HG02840 (cell line): ENCODE measurements around the gene GREB1L.
"Not testable (repeated sequence)": the region's sequence is repeated elsewhere in the genome, so short reads cannot be mapped to it uniquely, and the experiment has no call there.

Experiments
- ATAC-seq: cut with Tn5 transposase; IDR thresholded peaks from one replicate; pipeline ENCODE4 v1.9.1; 2021; ENCODE audit warnings: mild to moderate bottlenecking, moderate library complexity, moderate number of reproducible peaks; ENCODE audit not compliant: unreplicated experiment, low FRiP score

Gene GREB1L

DNA sequence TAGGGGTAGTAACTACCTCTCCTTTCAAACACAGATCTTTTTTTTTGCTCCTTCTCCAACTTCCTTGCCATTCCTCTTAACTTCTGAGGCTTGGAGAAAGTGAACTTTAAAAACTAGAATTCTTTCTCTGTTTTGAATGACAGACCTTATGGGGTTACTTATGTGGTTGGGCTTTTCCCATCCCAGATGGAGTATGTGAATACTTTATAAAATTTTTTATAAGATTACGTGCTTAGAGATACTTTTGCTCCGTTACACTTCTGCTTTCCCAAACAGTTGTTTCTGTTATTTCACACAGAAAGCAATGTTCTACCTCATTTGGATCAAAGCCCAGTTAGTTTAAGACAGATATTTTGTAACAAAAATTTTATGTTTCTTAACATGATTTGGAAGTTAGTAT, 20.2 kb downstream of the GREB1L start:
- no peak for ATAC-seq

DNA sequence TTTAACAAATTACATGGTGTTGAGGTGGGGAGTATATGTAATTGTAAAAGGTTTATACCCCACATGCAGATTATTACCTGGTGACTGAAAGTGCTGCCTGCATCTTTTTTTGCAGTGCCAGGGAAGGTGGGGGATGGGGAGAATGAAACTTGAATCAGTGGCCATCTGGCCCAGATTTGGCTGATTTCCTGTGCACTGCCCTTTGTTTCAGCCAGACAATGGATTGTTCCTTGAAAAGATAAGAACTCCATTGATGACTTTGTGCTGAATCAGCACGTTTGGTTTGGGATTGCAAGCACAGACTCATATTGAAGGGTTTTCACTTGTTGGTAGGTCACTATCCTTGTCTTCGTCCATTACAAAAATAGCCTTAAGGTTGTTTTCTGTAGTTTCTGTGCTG, 20.9 kb downstream of the GREB1L start:
- no peak for ATAC-seq

DNA sequence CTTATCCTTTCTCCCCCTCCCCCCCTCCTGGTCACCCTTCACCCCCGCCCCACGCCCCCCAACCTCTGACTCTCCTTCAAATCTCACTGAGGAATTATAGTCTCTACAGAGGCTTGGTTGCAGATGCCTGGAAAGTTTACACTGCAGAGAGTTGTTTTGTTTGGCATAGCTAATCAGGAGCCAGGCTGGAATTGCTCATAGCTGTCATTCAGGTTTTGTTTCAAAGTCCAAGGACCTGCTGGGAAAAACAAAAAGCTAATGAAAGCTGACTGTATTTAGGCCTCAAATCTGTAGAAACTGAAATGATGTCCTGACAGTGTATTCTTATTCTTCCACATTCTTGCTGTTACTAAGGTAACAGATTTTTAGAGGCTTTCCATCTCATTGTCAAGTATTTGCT, 22.6 kb downstream of the GREB1L start:
- ATAC-seq = no peak

DNA sequence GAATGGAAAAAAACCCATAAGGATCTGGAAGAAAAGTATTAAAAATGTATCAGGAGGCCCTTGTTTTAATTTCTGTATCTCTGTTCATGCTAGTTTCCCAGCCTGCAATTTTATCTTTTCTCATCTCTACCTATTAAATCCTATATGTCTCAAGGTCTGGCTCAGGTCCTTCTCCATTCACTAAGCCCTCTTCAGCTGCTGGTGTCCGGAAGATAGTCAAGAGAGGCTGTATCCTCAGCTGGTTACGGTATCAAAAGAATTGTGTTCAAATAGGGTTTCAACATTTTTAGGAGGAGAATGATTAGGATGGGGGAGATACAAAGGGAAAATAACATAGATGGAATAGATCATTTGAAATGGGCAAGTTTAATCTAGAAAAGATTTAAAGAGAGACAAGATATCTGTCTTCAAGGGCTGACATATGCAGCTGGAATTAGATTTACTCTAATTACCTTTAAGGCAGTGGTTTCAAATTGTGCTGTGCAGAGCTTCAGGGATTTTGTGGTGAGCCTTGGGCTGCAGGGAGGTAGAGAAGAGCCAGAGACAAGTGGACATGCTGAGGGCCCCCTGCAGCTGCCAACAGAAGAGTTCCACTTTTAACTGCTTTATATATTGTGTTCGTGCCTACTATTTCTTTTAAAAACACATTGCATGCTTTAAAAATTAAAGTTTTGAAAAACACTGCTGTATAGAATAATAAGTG, 24.1 kb downstream of the GREB1L start:
- ATAC-seq = no peak

DNA sequence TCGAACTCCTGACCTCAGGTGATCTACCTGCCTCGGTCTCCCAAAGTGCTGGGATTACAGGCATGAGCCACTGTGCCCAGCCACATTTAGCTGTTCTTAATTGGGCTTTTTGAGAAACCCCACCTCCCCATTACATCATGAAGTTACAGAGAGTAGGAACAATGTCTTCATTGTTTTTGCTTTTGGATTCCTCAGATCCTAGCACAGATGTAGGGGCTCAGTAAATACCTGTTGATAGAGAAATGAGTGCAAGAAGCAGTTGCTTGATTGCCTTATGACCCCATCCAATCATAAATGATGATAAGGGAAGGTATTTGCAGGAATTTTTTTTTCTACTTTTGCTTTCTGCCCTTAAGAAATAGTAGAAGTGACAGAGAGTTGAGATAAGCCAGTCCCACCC, 25.4 kb downstream of the GREB1L start:
- ATAC-seq = no peak

DNA sequence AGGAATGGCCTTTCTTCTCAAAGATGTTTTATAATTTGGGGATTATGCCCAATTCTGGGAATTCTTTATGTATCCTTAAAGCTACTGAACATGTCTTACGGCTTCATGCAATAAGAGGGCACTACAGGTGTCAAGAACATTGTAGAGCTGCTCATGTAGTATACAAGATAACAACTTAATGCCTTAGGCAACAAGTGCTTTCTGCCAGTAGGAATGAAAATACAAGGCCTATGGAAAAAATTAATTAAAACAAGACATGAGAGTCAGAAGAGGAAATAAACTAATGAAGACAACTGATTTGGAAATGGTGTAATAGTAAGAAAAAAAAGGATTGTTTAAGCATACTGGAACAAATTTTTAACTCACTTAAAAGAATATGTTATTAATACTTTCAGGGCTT, 27.3 kb downstream of the GREB1L start:
- no peak for ATAC-seq

DNA sequence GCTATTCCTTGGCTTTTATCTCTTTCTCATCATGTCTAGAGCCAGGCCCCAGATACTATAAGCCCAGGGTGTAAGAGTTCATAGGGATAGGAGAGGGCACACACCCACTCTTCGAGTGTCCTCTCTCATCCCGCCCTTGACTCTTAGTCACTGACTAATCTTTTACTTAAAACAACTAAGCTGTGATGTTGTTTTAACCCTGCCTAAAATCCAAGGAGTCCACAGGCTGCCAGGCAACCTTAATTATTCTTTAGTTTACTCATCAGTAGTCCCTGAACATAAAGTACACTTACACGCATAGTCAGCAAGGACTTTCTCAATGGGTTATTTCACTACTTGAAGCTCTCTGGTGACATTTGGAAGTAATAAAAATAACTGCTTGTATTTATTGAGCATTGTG, 28.4 kb downstream of the GREB1L start:
- no peak for ATAC-seq

DNA sequence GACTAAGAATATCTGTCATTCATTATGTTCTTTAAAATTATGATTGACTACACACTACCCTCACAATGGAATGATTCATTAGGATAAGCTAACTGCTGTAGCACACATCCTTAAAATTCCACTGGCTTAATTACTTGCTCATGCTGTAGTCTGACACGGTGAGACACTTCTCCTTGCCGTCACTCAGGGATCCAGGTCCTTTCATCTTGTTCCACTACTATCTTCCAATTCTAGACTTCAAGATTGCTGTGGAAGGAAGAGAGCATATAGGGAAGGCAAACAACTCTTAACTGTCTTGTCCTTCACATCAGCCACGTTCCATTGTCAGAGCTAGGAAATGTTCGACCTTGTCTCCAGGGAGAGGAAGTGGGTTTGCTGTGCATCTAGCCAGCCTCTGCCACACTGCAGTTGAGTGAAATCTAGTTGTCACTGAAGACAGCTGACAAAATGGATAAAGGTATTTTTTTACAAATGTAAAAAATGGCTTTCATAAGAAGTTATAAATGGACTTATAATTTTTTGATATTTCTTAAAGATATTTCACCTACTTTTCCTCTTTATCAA, 30.1 kb downstream of the GREB1L start:
- no peak for ATAC-seq

DNA sequence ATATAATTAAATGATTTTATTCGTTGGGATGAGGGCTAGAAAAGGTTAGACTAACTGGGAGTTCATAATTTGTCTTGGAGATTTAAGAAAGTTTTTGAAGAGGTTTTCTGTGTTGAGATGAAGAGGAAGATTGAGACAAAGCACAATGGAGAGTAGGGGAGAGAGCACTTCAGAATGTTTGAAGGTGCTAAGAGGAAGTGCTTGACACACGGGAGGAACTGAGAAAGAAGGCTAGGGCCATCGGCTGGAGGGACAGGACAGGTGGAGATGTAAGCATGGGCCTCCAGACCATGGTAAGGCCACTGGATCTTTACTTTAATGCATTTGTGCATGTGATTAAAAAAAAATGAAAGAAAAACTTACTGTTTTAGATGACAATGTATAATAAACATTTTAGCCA, 31.5 kb downstream of the GREB1L start:
- ATAC-seq = no peak

DNA sequence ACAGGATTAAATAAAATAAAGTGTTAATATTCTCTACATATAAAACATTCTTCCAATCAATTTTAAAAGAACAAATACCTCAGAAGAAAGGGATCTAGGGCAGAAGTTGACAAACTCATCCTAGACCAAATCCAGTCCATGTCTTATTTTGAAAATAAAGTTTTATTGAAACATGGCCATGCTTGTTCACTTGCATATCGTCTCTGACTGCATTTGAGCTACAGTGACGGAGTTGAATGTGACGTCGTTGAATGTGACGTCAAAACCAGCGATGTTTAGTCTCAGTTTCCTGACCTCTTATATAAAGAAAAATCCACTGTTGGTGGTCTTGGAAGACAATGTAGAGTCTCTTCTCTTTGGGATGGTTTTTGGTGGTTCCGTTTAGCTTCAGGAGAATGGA, 33.6 kb downstream of the GREB1L start:
- no peak for ATAC-seq

DNA sequence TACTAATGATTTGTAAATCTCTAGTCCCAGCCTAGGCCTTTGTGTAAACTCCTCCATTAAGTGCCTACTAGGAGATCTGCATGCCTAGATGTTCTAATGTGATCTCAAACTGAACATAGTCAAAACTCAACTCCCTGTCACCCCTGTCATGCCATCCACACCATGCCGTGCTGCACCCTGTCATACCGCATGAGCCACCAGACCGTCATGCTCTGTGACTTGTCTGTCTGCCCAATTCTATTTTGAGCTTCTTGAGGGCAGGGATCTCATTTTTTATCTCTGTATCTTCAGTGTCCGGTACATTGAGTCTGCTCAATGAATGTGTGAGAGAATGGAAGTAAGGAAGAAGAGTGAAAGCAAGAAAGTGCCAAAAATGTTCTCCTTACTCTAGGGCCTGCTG, 35.5 kb downstream of the GREB1L start:
- no peak for ATAC-seq

DNA sequence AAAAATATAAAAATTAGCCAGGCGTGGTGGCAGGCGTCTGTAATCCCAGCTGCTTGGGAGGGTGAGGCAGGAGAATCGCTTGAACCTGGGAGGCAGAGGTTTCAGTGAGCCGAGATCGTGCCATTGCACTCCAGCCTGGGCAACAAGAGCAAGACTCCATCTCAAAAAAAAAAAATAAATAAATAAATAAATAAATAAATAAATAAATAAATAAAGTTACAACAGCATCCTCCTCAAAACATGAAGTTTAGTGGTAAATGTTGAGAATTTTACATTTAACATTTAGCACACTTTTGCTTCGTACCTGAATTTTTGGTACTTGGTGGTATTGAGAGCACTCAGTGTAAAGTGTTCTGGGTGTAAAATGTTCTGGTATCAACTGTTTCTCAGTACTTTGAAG, 36.2 kb downstream of the GREB1L start:
- ATAC-seq = not testable (repeated sequence)

DNA sequence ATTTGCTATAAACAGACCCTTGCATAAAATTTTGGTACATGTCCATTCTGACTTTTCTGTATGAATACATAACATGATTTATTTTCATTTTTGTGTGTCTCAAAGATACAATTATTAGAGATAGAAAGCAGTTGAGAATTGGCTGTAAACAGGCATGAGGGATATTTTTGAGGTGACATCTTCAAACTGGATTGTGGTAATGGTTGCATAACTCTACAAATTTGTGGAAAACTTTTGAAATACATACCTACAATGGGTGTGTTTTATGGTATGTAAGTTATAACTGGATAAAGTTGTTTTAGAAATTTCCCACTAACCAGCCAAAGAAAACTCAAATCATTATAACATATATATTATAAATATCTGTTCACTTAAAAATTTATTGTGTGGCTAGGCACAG, 39.6 kb downstream of the GREB1L start:
- ATAC-seq = no peak

DNA sequence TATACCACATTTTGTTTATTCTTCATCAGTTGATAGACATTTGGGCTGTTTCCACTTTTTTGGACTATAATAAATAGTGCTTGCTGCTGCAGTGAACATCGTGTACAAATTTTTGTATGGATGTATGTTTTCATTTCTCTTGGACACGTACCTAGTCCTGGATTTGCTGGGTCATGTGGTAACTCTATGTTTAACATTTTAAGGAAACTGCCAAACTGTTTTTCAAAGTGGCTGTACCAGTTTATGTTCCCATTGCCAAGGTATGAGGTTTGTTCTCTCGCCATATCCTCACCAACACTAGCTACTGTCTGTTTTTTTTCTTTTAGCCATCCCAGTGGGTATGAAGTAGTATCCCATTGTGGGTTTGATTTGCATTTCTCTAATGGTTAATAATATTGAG, 42.5 kb downstream of the GREB1L start:
- no peak for ATAC-seq

DNA sequence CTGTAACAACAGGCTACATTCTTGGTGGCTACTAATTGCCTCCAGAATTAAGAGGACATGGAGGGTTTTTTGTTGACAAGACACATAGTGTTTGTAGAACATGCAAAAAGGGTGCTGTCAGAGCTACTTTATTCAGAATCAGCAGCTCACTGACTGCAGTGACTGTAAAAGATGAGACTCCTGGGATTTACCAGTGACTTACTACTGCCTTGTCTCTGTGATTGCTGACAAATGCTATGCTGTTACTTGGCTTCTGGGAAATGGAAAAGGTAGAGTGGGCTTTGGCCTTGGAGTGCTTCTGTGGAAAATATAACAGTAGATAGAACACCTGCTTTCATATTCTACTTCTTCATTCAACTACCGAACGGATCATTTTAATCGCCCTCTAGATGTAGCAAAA, 47.8 kb downstream of the GREB1L start:
- no peak for ATAC-seq

DNA sequence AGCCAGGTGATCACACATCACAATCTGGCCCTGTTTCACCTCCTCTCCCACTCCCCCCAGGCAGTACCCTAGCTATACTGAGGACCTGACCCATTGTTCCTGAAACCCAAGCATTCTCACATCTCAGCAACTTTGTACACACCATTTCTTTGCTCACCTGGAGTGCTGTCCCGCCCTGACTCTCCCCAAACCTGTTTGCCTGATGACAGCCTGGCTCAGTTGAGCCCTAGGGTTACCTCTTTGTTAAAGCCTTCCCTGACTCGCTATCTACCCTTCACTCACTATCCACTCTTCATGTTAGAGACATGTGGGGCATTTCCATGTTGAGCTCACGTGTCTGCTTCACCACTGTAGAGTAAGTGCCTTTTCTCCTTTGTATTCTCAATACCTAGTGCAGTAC, 49.1 kb downstream of the GREB1L start:
- ATAC-seq = no peak

DNA sequence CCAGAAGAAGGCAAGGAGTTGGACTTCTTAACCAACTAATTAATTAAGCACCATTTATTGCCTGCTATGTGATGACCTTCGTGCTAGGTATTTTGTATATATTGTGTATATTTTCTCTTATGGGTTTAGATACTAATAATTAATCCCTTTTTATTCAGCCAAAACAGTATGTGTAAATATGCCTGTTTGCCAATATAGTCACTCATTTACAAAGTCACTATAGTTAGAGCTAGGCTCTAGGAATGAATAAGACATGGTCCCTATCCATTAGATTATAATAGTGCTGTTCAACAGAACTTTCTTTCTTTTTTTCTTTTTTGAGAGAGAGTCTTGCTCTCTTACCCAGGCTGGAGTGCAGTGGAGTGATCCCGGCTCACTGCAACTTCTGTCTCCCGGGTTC, 51.4 kb downstream of the GREB1L start:
- no peak for ATAC-seq

DNA sequence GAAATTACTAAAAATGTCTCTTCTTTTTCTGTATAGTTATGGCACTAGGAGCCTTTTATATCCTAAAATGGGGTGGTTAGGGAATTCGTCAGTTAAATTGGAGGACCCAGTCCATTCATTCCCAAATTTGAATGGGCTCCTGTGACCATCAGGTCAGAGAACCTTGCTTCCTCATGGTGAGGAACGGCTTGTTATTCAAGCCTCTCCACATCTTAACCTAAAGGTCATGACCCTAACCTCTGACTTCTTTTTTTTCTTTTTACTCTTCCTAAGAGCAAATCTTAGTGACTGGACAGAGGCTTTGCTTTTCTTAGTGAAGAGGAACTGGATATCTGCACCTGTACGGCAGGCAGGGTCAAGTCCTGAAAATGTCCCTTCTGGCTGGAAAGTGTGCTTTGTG, 53.1 kb downstream of the GREB1L start:
- ATAC-seq = no peak

DNA sequence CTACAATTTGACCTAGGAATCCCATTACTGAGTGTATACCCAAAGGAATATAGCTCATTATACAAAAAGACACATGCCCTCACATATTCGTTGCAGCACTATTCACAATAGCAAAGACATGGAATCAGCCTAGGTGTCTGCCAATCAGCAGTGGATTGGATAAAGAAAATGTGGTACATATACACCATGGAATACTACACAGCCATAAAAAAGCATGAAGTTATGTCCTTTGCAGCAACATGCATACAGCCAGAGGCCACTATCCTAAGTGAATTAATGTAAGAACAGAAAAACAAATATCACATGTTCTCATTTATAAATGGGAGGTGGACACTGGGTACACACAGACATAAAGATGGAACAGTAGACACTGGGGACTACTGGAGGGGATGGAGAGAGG, 54.0 kb downstream of the GREB1L start:
- no peak for ATAC-seq

DNA sequence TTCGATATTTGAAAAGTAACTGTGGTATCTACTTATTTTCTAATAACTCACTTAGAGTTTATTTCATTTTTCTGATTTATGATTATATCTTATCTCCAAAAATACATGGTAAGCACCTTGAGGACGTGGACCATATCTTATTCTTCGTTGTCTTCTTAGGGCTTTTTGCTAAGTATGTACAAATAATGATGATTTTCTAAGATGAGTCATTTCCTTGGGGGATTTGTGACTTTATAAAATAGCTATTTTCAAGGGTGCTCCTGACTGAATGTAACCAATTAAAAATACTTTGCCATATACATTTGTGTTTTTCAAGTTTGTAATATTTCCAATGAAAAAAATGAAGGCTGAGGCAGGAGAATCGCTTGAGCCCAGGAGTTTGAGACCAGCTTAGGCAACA, 56.3 kb downstream of the GREB1L start:
- no peak for ATAC-seq

DNA sequence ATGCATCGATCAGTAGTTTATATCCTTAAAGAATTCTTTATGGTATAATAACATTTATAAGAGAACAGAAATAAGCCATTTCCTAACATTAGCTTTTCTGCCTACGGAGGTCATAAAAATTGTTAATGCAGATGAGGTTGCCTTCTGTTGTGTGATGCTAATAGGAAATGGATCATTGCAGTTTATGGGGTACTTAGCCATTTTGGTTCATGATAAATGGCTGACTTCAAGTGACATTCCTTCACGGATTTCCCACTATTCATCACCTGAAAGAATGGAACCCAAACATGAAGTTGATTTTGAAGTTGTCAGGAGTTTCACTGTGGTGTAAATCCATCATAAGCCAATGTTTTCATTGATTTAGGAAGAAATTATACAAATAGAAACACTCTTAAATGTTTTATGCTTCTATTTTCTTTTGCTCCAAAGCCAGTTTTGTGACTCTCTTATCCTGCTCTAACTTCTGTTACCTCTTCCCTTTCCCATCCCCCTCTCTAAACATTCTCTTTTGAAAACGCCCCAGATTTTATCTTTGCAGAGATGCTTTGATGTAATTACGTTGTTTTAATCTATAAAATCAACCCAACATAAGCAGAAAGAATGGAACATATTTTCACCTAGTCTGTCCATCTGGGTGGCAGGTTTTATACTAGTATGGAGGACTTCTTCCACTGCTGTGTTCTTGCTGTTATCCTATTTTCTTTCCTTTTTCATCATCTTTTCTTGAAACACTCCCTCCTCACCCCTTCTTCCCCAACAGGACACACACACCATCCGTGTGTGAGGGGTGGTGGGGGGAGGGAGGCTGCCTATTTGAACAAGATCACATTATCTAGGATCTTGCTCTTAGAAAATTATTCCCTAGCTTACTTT, 58.2 kb downstream of the GREB1L start:
- no peak for ATAC-seq

DNA sequence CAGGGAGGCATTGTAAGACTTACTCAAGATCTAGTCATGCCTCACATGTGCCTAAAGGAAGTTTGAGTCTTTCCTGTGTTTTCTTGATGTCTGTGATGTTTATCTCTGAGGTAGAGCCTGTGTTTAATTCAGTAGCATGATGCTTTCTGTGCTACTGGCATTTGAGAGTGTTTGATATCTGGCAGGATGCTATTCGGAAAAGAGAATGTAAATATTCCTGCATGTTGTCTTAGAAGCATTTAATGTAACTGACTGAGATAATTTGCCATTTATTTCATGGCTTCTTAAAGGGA, 58.8 kb downstream of the GREB1L start:
- no peak for ATAC-seq
